MCF 10A (cell line): ENCODE results near the gene NYNRIN. TPM values are rescaled to one million over a fixed set of nuclear protein-coding genes. Genes with fewer than 3 reads are reported as not detected.

Source experiments
- BruUV-seq: library from RNA; stranded (reverse); fragments of 400-500 nt; replicated peaks from 2 replicates; lab custom pipeline; 2021; lab: Mats Ljungman, UMichigan
- CTCF ChIA-PET: fragments of 300-600 bp; sonication (Branson Sonifier 250); formaldehyde crosslinking; extraction: SDS; loops from one replicate; lab custom pipeline; 2021; ENCODE audit warnings: antibody characterized with exemption, inconsistent platforms; lab: Yijun Ruan, JAX
- POLR2A ChIA-PET: fragments of 300-600, 350-650 bp; sonication (Branson Sonifier 250); formaldehyde crosslinking; extraction: SDS; loops from one replicate; lab custom pipeline; 2020; ENCODE audit warnings: antibody characterized with exemption, inconsistent platforms; lab: Yijun Ruan, JAX
- DNase-seq: peaks from one replicate; pipeline ENCODE4 v3.0.0-alpha.2; 2018; ENCODE audit not compliant: unreplicated experiment
- H3K27ac Mint-ChIP-seq: one replicate; pipeline ENCODE4 v1.8.0; 2022; ENCODE audit warnings: mild to moderate bottlenecking, low read depth, mixed read lengths; ENCODE audit not compliant: unreplicated experiment
- H3K27me3 Mint-ChIP-seq: one replicate; pipeline ENCODE4 v1.8.0; 2022; ENCODE audit warnings: mixed read lengths; ENCODE audit not compliant: insufficient read depth, unreplicated experiment
- H3K36me3 Mint-ChIP-seq: one replicate; pipeline ENCODE4 v1.8.0; 2022; ENCODE audit warnings: mild to moderate bottlenecking, moderate library complexity, mixed read lengths; ENCODE audit not compliant: insufficient read depth, unreplicated experiment
- H3K4me1 Mint-ChIP-seq: one replicate; pipeline ENCODE4 v1.8.0; 2022; ENCODE audit warnings: mixed read lengths; ENCODE audit not compliant: insufficient read depth, unreplicated experiment
- H3K4me3 Mint-ChIP-seq: one replicate; pipeline ENCODE4 v1.8.0; 2022; ENCODE audit warnings: mild to moderate bottlenecking, moderate library complexity, mixed read lengths; ENCODE audit not compliant: unreplicated experiment
- H3K9me3 Mint-ChIP-seq: one replicate; pipeline ENCODE4 v1.8.0; 2022; ENCODE audit warnings: mixed read lengths; ENCODE audit not compliant: unreplicated experiment
- CTCF ChIP-seq: fragments of 200-600 bp; IDR thresholded peaks from one replicate; pipeline ENCODE4 v1.8.0; 2022; ENCODE audit warnings: antibody characterized with exemption, mild to moderate bottlenecking; ENCODE audit not compliant: unreplicated experiment
- intact Hi-C: fragments of 100-400 bp; cut with micrococcal nuclease; formaldehyde crosslinking; loops from 2 replicates; pipeline ENCODE4 v1.14.1; 2022
- total RNA-seq: library from RNA; stranded (reverse); gene quantifications from 2 replicates; pipeline ENCODE4 v1.2.3, GENCODE V29; 2022

Gene NYNRIN
- total RNA-seq, 1 experiment from 2014 or later = not detected

DNA sequence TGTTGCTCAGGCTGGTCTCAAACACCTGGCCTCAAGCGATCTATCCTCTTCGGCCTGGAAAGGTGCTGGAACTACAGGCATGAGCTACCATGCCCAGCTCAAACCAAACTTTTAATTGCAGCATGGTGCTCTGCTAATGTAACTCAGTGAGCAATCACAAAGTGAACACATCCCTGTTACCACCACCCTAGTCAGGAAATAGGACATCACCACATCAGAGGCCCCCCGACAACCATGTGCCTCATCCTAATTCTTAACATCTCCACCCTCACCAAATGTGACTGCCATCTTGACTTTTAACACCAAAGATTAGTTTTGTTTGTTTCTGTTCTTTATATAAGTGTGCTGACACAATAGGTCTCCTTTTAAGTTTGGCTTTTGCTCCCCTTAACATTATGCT lies 66.6 kb downstream of the NYNRIN start:
- intact Hi-C loops = no loop called here
- Mint-ChIP-seq H3K4me1 (no peaks in the 10 kb centered on the region), H3K27me3 (no peaks in the 10 kb centered on the region), H3K27ac (no peak overlapping the region), H3K36me3 (no peaks in the 10 kb centered on the region), H3K4me3 (no peak overlapping the region), H3K9me3 (no peaks in the 10 kb centered on the region)
- TF ChIP-seq CTCF = no peak
- DNase-seq = no peak
- no TSS peak for BruUV-seq
- ChIA-PET CTCF (no interaction called here), POLR2A (no interaction called here)

DNA sequence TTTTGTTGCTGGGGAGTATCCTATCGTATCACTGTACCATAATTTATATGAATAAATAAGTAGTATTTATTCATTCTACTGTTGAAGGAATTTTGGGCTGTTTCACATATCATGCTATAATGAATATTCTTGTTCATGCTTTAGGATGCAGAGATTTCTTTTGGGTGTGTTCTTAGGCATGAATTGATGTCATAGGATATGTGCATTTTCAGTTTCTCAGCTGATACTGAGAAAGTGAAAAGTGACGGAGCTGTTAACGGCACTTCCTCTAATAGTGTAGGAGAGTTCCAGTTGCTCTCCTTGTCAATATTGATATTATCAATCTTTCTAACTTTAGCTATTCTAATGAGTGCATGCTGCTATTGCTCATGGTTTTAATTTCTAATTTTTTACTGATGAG lies 67.0 kb downstream of the NYNRIN start:
- Mint-ChIP-seq H3K4me3 (no peak overlapping the region), H3K27me3 (no peaks in the 10 kb centered on the region), H3K4me1 (no peaks in the 10 kb centered on the region), H3K9me3 (no peaks in the 10 kb centered on the region), H3K27ac (no peak overlapping the region), H3K36me3 (no peaks in the 10 kb centered on the region)
- BruUV-seq = no TSS peak
- ChIA-PET POLR2A (no interaction called here), CTCF (interaction anchor here (0.6 kb wide), 1 partner anchor 1437 kb away, joined by 6 read pairs; no protein-coding TSS in a partner anchor)
- intact Hi-C loops = no loop called here
- no peak for TF ChIP-seq CTCF
- no peak for DNase-seq

Other genes with a start within 250 kb of the NYNRIN start
- 13.6 and 23.8 TPM in 2 replicates for gene IRF9, start 237.7 kb upstream of the NYNRIN start, total RNA-seq
- gene REC8, start 226.9 kb upstream of the NYNRIN start, total RNA-seq = 6.1 and 12.1 TPM in 2 replicates
- gene IPO4, start 210.2 kb upstream of the NYNRIN start, total RNA-seq = 57.2 and 100 TPM in 2 replicates
- 67.8 and 103 TPM in 2 replicates for gene TM9SF1, start 203.6 kb upstream of the NYNRIN start, total RNA-seq
- 0.68 and 1.2 TPM in 2 replicates for gene TSSK4, start 193.3 kb upstream of the NYNRIN start, total RNA-seq
- gene CHMP4A, start 185.5 kb upstream of the NYNRIN start, total RNA-seq = 88.6 and 99.0 TPM in 2 replicates
- 11.0 and 20.2 TPM in 2 replicates for gene MDP1, start 182.9 kb upstream of the NYNRIN start, total RNA-seq
- 233 and 243 TPM in 2 replicates for gene NEDD8, start 166.6 kb upstream of the NYNRIN start, total RNA-seq
- 77.3 and 79.9 TPM in 2 replicates for gene GMPR2, start 166.1 kb upstream of the NYNRIN start, total RNA-seq
- gene TINF2, start 156.4 kb upstream of the NYNRIN start, total RNA-seq = 47.3 and 47.6 TPM in 2 replicates
- 16.9 and 26.2 TPM in 2 replicates for gene TGM1, start 135.8 kb upstream of the NYNRIN start, total RNA-seq
- gene RABGGTA, start 127.4 kb upstream of the NYNRIN start, total RNA-seq = 51.7 and 75.0 TPM in 2 replicates
- 29.2 and 29.7 TPM in 2 replicates for gene DHRS1, start 99.2 kb upstream of the NYNRIN start, total RNA-seq
- 29.8 and 31.9 TPM in 2 replicates for gene NOP9, start 99.2 kb upstream of the NYNRIN start, total RNA-seq
- 0.52 and 1.3 TPM in 2 replicates for gene CIDEB, start 91.0 kb upstream of the NYNRIN start, total RNA-seq
- gene LTB4R2, start 88.9 kb upstream of the NYNRIN start, total RNA-seq = 21.7 and 23.8 TPM in 2 replicates
- gene LTB4R, start 87.5 kb upstream of the NYNRIN start, total RNA-seq = 15.8 and 19.9 TPM in 2 replicates
- not detected in 2 replicates for gene ADCY4, start 63.9 kb upstream of the NYNRIN start, total RNA-seq
- gene RIPK3, start 59.0 kb upstream of the NYNRIN start, total RNA-seq = not detected in 2 replicates
- gene NFATC4, start 30.8 kb upstream of the NYNRIN start, total RNA-seq = 0.23 and 1.7 TPM in 2 replicates
- gene CBLN3, start 30.7 kb downstream of the NYNRIN start, total RNA-seq = 2.4 TPM in 2 replicates
- gene KHNYN, start 31.0 kb downstream of the NYNRIN start, total RNA-seq = 63.0 TPM in 2 replicates
- 53.2 and 58.7 TPM in 2 replicates for gene SDR39U1, start 43.8 kb downstream of the NYNRIN start, total RNA-seq
- gene CMA1, start 109.3 kb downstream of the NYNRIN start, total RNA-seq = not detected in 2 replicates
- gene CTSG, start 177.2 kb downstream of the NYNRIN start, total RNA-seq = not detected in 2 replicates
- gene GZMH, start 210.7 kb downstream of the NYNRIN start, total RNA-seq = not detected in 2 replicates
- not detected in 2 replicates for gene GZMB, start 235.2 kb downstream of the NYNRIN start, total RNA-seq